Brain microvascular endothelial cell (primary cell): ENCODE measurements around the gene MDM2.

ENCODE experiments used
- DNase-seq: peaks from one replicate; pipeline ENCODE4 v3.0.0-alpha.2; 2020
- H3K27ac ChIP-seq: fragments of 250-450 bp; sonication (Bioruptor Pico); 2 replicates; pipeline ENCODE4 v1.5.1; 2020; ENCODE audit warnings: mild to moderate bottlenecking, moderate library complexity
- H3K27me3 ChIP-seq: fragments of 250-450 bp; sonication (Bioruptor Pico); replicated peaks from 2 replicates; pipeline ENCODE4 v1.5.1; 2020; ENCODE audit warnings: mild to moderate bottlenecking
- H3K36me3 ChIP-seq: fragments of 250-450 bp; sonication (Bioruptor Pico); replicated peaks from 2 replicates; pipeline ENCODE4 v1.5.1; 2020; ENCODE audit warnings: mild to moderate bottlenecking
- H3K4me3 ChIP-seq: 2 replicates; pipeline ENCODE4 v1.5.1; 2011; ENCODE audit warnings: low read depth, mild to moderate bottlenecking, control low read depth, low read length, moderate library complexity
- in situ Hi-C: cut with HindIII; loops from 2 replicates; pipeline ENCODE4 v1.10.0; 2017; ENCODE audit warnings: low sequenced_read_pairs, low pct_ligation_motif_present
- TF ChIP-seq, protein P1 (sequence below): IDR thresholded peaks from 2 replicates; pipeline ENCODE4 v1.5.1; 2011; ENCODE audit warnings: low read depth, mild to moderate bottlenecking, moderate library complexity, low read length, control low read depth, inconsistent platforms; ENCODE audit errors: missing control alignments

Gene MDM2

DNA sequence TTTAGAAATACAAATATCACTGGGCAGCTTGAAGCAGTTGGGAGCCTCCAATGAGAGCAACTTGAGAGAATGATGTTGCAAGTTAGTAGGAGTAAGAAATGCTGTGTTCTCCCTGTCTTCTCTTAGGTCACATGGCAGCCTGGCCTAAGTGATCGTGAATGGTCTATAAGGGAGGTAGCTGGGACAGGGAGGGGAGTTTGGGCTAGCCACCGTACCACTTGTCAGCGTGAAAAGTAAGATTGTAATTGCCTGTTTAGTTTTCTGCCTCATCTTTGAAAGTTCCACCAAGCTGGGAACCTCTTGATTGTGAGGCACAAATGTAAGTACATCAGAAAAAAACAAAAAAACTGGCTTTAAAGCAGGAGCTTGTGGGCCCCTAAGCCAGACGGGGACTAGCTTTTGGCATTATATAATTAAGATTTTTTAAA lies 36.4 kb downstream of the MDM2 start:
- Histone ChIP-seq H3K27me3 (no peaks in the 10 kb centered on the region), H3K27ac (no peak overlapping the region), H3K36me3 (peaks cover 36% of the 10 kb centered on the region), H3K4me3 (no peak overlapping the region)
- no peak for DNase-seq
- in situ Hi-C loops, result no loop called here
- TF ChIP-seq, protein P1, sequence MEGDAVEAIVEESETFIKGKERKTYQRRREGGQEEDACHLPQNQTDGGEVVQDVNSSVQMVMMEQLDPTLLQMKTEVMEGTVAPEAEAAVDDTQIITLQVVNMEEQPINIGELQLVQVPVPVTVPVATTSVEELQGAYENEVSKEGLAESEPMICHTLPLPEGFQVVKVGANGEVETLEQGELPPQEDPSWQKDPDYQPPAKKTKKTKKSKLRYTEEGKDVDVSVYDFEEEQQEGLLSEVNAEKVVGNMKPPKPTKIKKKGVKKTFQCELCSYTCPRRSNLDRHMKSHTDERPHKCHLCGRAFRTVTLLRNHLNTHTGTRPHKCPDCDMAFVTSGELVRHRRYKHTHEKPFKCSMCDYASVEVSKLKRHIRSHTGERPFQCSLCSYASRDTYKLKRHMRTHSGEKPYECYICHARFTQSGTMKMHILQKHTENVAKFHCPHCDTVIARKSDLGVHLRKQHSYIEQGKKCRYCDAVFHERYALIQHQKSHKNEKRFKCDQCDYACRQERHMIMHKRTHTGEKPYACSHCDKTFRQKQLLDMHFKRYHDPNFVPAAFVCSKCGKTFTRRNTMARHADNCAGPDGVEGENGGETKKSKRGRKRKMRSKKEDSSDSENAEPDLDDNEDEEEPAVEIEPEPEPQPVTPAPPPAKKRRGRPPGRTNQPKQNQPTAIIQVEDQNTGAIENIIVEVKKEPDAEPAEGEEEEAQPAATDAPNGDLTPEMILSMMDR, result no peak

DNA sequence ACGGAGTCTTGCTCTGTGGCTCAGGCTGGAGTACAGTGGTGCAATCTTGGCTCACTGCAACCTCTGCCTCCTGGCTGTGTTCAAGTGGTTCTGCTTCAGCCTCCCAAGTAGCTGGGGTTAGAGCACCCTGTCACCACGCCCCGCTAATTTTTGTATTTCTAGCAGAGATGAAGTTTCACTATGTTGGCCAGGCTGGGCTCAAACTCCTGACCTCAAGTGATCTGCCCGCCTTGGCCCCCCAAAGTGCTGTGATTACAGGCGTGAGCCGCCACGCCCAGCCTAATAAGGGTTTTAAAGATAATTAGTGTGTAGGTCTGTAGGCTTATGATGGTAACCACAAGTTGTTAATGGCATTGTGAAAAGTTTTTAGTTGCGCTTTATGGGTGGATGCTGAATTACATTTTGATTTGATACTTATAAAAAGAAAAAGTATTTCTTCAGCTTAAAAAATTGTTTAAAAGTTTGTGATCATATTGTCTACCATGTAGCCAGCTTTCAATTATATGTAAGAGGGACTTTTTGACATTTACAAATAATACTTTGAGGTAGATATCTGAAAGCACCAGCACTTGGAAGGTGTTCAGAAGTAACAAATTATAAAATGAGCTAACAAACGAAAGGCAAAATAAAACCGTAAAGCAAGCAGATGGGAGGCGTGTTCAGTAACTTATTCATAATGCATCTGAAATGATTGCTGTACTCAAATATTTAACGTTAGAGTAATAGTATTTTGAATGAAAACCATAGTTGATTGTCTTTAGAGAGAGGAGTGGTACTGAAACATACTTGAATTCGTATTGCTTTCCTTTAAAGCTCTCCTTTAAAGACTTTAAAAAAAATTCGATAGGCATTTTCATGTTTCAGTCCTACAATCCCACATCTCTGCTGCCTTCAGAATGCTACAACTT lies 37.1 kb downstream of the MDM2 start:
- Histone ChIP-seq H3K4me3 (no peak overlapping the region), H3K27me3 (no peaks in the 10 kb centered on the region), H3K36me3 (peaks cover 29% of the 10 kb centered on the region), H3K27ac (no peak overlapping the region)
- TF ChIP-seq, protein P1, result no peak
- in situ Hi-C loops, result no loop called here
- DNase-seq, result no peak

DNA sequence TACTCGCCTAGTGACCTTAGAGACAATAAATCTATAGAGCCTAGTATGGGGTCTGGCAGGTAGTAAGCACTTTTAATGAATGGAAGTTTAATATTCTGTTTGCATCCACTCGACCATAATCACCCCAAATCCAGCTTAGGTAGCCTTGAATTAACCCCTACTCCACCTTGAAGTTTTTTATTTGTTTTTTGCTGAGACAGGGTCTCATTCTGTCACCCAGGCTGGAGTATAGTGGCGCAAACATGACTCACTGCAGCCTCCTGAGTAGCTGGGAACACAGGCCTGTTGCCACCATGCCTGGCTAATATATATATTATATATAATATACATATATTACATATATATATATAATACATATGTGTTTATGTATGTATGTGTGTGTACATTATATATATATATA lies 38.8 kb downstream of the MDM2 start:
- in situ Hi-C loops, result no loop called here
- H3K27ac ChIP-seq, result no peak overlapping the region
- H3K27me3 ChIP-seq, result no peaks in the 10 kb centered on the region
- H3K4me3 ChIP-seq, result no peak overlapping the region
- H3K36me3 ChIP-seq, result peaks cover 13% of the 10 kb centered on the region
- TF ChIP-seq, protein P1, result no peak
- DNase-seq, result no peak

DNA sequence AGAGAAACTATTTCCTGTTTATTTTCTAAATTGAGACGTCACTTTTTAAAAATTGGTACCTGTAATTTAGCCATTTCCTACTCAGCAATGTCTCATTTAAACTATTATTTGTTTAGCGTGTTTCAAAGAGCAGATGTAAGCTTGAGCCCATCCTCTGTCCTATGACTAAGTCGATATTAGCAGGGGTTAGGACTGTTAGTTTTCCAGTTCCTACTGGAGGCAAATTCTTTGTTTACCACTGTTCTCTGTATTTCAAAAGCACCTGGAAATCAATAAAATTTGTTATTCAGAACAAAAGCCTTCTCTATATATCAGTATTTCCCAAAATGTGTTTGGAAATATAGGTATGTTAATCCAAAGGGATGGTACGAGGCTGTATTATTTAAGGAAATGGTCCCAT lies 42.4 kb downstream of the MDM2 start:
- in situ Hi-C loops, result loop anchor here (25.0 kb wide), 2 partner anchors 212 to 412 kb away; no protein-coding TSS in a partner anchor
- no peak for DNase-seq
- no peaks in the 10 kb centered on the region for H3K27me3 ChIP-seq
- TF ChIP-seq, protein P1, result no peak
- H3K27ac ChIP-seq, result no peak overlapping the region
- H3K4me3 ChIP-seq, result no peak overlapping the region
- no peaks in the 10 kb centered on the region for H3K36me3 ChIP-seq

DNA sequence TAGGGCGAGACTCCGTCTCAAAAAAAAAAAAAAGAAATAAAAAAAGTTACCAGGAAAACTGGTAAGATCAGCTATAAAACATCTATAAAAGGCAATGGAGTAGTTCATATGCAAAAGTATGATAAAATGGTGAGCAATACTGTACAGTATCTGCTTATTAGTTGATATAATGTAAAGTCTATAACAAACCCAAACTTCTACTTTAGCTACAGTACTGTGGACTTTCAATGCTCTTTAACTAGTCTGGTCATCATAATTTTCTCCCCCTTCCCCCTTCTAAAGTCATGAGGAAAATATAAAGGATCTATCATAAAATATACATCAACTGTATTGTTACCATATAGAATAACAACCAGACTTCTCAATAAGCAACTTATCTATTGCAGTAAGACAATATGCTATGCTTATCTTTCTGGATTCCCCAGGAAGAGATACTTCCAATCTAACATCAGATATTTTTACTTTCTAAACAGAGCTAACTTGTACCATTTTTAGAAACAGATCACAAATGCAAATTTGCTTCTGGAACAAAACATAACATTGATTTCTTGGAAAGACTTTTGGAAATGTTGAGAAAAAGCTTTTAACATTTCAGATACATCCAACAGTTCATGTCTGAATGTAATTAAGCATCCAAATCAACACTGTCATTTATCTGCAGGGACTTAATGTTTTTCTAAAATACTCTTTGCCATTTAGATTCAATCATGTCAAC lies 43.8 kb downstream of the MDM2 start:
- in situ Hi-C loops, result loop anchor here (25.0 kb wide), 2 partner anchors 211 to 411 kb away; no protein-coding TSS in a partner anchor

More for the DNA sequence above, 43.8 kb downstream of the MDM2 start:
- TF ChIP-seq, protein P1, result no peak
- Histone ChIP-seq H3K36me3 (no peaks in the 10 kb centered on the region), H3K27me3 (no peaks in the 10 kb centered on the region), H3K4me3 (no peak overlapping the region), H3K27ac (no peak overlapping the region)
- DNase-seq, result no peak
